HL-60 (cell line): Measurements from ENCODE around the gene ST6GAL1.

Experiments
- DNase-seq, 2 experiments: peaks; one replicate each; pipeline ENCODE4 v3.0.0-alpha.2; 2010 to 2020; ENCODE audit warnings: low read depth in 1 of 2, low spot score in 1 of 2
- H3K27ac ChIP-seq: fragments of 250-450 bp; sonication (Bioruptor Pico); replicated peaks from 2 replicates; pipeline ENCODE4 v1.5.1; 2020; ENCODE audit warnings: mild to moderate bottlenecking, moderate library complexity
- H3K27me3 ChIP-seq: fragments of 250-450 bp; sonication (Bioruptor Pico); 2 replicates; pipeline ENCODE4 v1.5.1; 2021; ENCODE audit warnings: mild to moderate bottlenecking, moderate library complexity; ENCODE audit not compliant: insufficient read depth, poor library complexity, severe bottlenecking
- H3K4me3 ChIP-seq: replicated peaks from 2 replicates; pipeline ENCODE4 v1.5.1; 2011; ENCODE audit warnings: mild to moderate bottlenecking, control low read depth, low read length; ENCODE audit not compliant: insufficient read depth
- GABPA ChIP-seq: IDR thresholded peaks from 2 replicates; pipeline ENCODE4 v1.6.1; 2012; ENCODE audit warnings: low read depth
- POLR2AphosphoS5 ChIP-seq: IDR thresholded peaks from 2 replicates; pipeline ENCODE4 v1.6.1; 2012; ENCODE audit warnings: low read depth
- SPI1 ChIP-seq: IDR thresholded peaks from 2 replicates; pipeline ENCODE4 v1.6.1; 2012; ENCODE audit warnings: low read depth, mild to moderate bottlenecking, borderline replicate concordance
- TF ChIP-seq, protein P1 (sequence below): IDR thresholded peaks from 2 replicates; pipeline ENCODE4 v1.6.1; 2012; ENCODE audit warnings: low read depth; ENCODE audit not compliant: insufficient replicate concordance
- TF ChIP-seq, protein P2 (sequence below): IDR thresholded peaks from one replicate; pipeline ENCODE4 v1.5.1; 2011; ENCODE audit warnings: low read length, control low read depth, inconsistent platforms; ENCODE audit not compliant: insufficient read depth

Gene ST6GAL1

DNA sequence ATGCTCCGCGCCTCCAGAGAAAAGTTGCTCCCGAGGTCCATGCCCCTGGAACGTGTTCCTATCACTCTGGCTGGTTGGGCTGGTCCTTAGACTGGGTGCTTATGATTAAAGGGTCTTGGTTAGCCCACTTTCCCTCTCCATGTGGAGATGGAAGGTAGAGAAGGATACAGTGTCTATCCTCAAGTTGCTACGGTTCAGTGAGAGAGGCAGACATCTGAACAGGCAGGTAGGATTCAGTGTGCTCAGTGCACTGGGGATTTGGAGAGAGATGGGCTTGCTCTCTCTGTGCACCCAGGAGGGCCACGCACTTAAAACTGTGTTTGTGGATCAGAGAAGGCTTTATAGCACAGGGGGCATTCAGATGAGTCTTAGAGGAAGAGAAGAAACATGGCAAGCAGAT, 146.0 kb downstream of the ST6GAL1 start:
- TF ChIP-seq POLR2AphosphoS5 (no peak), SPI1 (no peak), GABPA (no peak)
- TF ChIP-seq, protein P1, sequence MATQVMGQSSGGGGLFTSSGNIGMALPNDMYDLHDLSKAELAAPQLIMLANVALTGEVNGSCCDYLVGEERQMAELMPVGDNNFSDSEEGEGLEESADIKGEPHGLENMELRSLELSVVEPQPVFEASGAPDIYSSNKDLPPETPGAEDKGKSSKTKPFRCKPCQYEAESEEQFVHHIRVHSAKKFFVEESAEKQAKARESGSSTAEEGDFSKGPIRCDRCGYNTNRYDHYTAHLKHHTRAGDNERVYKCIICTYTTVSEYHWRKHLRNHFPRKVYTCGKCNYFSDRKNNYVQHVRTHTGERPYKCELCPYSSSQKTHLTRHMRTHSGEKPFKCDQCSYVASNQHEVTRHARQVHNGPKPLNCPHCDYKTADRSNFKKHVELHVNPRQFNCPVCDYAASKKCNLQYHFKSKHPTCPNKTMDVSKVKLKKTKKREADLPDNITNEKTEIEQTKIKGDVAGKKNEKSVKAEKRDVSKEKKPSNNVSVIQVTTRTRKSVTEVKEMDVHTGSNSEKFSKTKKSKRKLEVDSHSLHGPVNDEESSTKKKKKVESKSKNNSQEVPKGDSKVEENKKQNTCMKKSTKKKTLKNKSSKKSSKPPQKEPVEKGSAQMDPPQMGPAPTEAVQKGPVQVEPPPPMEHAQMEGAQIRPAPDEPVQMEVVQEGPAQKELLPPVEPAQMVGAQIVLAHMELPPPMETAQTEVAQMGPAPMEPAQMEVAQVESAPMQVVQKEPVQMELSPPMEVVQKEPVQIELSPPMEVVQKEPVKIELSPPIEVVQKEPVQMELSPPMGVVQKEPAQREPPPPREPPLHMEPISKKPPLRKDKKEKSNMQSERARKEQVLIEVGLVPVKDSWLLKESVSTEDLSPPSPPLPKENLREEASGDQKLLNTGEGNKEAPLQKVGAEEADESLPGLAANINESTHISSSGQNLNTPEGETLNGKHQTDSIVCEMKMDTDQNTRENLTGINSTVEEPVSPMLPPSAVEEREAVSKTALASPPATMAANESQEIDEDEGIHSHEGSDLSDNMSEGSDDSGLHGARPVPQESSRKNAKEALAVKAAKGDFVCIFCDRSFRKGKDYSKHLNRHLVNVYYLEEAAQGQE = no peak
- TF ChIP-seq, protein P2, sequence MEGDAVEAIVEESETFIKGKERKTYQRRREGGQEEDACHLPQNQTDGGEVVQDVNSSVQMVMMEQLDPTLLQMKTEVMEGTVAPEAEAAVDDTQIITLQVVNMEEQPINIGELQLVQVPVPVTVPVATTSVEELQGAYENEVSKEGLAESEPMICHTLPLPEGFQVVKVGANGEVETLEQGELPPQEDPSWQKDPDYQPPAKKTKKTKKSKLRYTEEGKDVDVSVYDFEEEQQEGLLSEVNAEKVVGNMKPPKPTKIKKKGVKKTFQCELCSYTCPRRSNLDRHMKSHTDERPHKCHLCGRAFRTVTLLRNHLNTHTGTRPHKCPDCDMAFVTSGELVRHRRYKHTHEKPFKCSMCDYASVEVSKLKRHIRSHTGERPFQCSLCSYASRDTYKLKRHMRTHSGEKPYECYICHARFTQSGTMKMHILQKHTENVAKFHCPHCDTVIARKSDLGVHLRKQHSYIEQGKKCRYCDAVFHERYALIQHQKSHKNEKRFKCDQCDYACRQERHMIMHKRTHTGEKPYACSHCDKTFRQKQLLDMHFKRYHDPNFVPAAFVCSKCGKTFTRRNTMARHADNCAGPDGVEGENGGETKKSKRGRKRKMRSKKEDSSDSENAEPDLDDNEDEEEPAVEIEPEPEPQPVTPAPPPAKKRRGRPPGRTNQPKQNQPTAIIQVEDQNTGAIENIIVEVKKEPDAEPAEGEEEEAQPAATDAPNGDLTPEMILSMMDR = no peak
- DNase-seq = no peak

DNA sequence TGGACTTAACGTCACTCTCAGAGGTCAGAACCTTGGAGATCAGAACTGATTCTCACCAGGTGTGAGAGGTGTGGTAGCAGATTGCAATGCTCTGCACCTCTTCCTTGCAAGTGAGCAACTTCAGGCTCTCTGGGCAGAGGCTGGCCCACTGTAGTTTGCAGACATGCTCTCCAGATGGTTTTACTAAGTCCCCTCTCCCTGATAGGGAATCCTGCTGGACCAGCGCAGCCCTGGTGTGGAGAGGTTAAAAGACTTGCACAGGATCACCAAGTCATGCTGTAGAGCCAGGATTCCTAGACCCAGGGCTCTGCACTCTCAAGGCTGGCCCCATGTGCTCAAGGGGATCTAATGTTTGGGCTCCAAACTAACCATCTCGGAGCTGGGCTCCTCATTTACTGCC, 146.8 kb downstream of the ST6GAL1 start:
- Histone ChIP-seq H3K27me3 (no peaks in the 10 kb centered on the region), H3K27ac (no peak overlapping the region), H3K4me3 (no peak overlapping the region)
- DNase-seq = no peak
- TF ChIP-seq, protein P2 = no peak
- no peak for TF ChIP-seq GABPA
- TF ChIP-seq SPI1 = no peak
- no peak for TF ChIP-seq POLR2AphosphoS5
- TF ChIP-seq, protein P1 = no peak

More for the DNA sequence above, 146.0 kb downstream of the ST6GAL1 start:
- no peak overlapping the region for H3K27ac ChIP-seq
- no peaks in the 10 kb centered on the region for H3K27me3 ChIP-seq
- no peak overlapping the region for H3K4me3 ChIP-seq

DNA sequence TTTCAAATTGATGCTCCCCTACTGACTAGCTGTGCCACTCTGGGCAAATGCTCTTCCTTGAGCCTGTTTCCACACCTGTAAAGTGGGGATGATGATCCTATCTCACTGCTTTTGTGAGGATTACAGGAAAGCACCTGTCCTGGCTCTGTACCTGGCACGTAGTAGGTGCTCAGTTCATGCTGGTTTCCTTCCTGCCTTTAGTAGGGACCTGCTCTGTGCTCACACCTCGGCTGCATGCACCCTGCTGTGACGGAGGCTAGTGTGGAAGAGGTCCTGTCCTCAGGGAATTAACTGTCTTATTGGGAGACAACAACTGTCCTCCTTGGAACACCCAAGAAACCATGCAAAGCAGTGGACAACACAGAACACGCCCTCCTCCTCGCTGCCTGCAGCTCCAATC, 147.2 kb downstream of the ST6GAL1 start:
- DNase-seq = no peak
- TF ChIP-seq, protein P2 = no peak
- TF ChIP-seq, protein P1 = no peak
- TF ChIP-seq SPI1 (no peak), POLR2AphosphoS5 (no peak), GABPA (no peak)
- H3K27ac ChIP-seq = no peak overlapping the region
- no peak overlapping the region for H3K4me3 ChIP-seq
- H3K27me3 ChIP-seq = no peaks in the 10 kb centered on the region
